Posterior vena cava (tissue), 2 donors: Measurements from ENCODE around the gene MCRIP2. TPM values are rescaled to one million over a fixed set of nuclear protein-coding genes. Genes with fewer than 3 reads are reported as not detected.
A peak's percentile ranks its signal among the peaks of the same experiment; 100 is the strongest.

Experiments
- DNase-seq: peaks from one replicate; pipeline ENCODE4 v3.0.0-alpha.2; 2020; ENCODE audit warnings: low spot score
- intact Hi-C, 2 donors: fragments of 100-400 bp; cut with DNase I; formaldehyde crosslinking; loops; one replicate each; pipeline versions ENCODE4 v1.14.1 to v1.14.2; 2022 to 2023
- total RNA-seq, 2 donors: library from RNA; stranded (reverse); fragmentation: NEBNext Ultra II Directional; extraction: Animal tissue kit (Norgen Biotek cat#: 25700); gene quantifications; one replicate each; pipeline ENCODE4 v1.2.1, GENCODE V29; 2021
- donor health status: DM: yes; HTN: yes; CAD: no.
- donor health status: DM: yes; HTN: yes; CAD: no.

MCRIP2 gene
- total RNA-seq, 2 donors from 2014 or later, result 19.0 to 21.5 TPM

GRCh38 chr16:674968-675883 is 33.6 kb downstream of the MCRIP2 start, which contains the start of gene RHBDL1:
Gene RHBDL1 (plus strand): TSS chr16:675671. CDS start chr16:675791, 120 bp downstream.
- no peak for DNase-seq
- intact Hi-C loops, result no loop called here

GRCh38 chr16:675884-676564 is 34.4 kb downstream of the MCRIP2 start:
- no peak for DNase-seq
- intact Hi-C loops, result no loop called here

- intact Hi-C loops, result no loop called here
Observed at GRCh38 chr16:676565-676902, 34.9 kb downstream of the MCRIP2 start.

GRCh38 chr16:676913-677312 is 35.3 kb downstream of the MCRIP2 start:
- DNase-seq, result no peak
- intact Hi-C loops, result no loop called here

More at GRCh38 chr16:676565-676902, 34.9 kb downstream of the MCRIP2 start:
- DNase-seq, result no peak

- intact Hi-C loops, result no loop called here
- no peak for DNase-seq
Observed at GRCh38 chr16:677316-678190, 35.9 kb downstream of the MCRIP2 start.

- no peak for DNase-seq
Observed at GRCh38 chr16:678209-678857, 36.7 kb downstream of the MCRIP2 start.

GRCh38 chr16:678858-679813 is 37.5 kb downstream of the MCRIP2 start:
- intact Hi-C loops, result no loop called here
- no peak for DNase-seq

More at GRCh38 chr16:678209-678857, 36.7 kb downstream of the MCRIP2 start:
- intact Hi-C loops, result no loop called here

- intact Hi-C loops, result no loop called here
- DNase-seq, result peak; percentile 96
Observed at GRCh38 chr16:679814-680624, 38.4 kb downstream of the MCRIP2 start, which contains the start of gene STUB1. Gene STUB1 (plus strand): TSS chr16:680410. CDS start chr16:680526, 116 bp downstream.

GRCh38 chr16:680625-680945 is 39.0 kb downstream of the MCRIP2 start:
- no peak for DNase-seq
- intact Hi-C loops, result no loop called here

- intact Hi-C loops, result no loop called here
- no peak for DNase-seq
Observed at GRCh38 chr16:680967-681745, 39.5 kb downstream of the MCRIP2 start.

GRCh38 chr16:681746-682427 is 40.3 kb downstream of the MCRIP2 start:
- intact Hi-C loops, result no loop called here
- DNase-seq, result no peak

- intact Hi-C loops, result no loop called here
- DNase-seq, result no peak
Observed at GRCh38 chr16:682493-683395, 41.1 kb downstream of the MCRIP2 start.

- no peak for DNase-seq
- intact Hi-C loops, result no loop called here
Observed at GRCh38 chr16:683396-684070, 41.9 kb downstream of the MCRIP2 start.

- DNase-seq, result peak; percentile 99
- intact Hi-C loops, result no loop called here
Observed at GRCh38 chr16:684071-684794, 42.6 kb downstream of the MCRIP2 start, which contains the start of gene JMJD8. Gene JMJD8 (minus strand): TSS chr16:684334. CDS start chr16:684319, 15 bp downstream.
